SU-DHL-6 (cell line): Measurements from ENCODE around the gene ZNF385D.

Experiments used
- H2AFZ ChIP-seq: fragments of 200-600 bp; sonication (generic); 2 replicates; pipeline ENCODE4 v1.6.1; 2014; ENCODE audit warnings: low read depth, mild to moderate bottlenecking, moderate library complexity, mixed read lengths, antibody characterized with exemption, low read length; ENCODE audit not compliant: severe bottlenecking
- H3F3A ChIP-seq: fragments of 200-600 bp; shearing (Covaris generic); 2 replicates; pipeline ENCODE4 v1.6.0; 2016; ENCODE audit warnings: antibody characterized with exemption, mild to moderate bottlenecking; ENCODE audit not compliant: insufficient read depth
- H3K27ac ChIP-seq: fragments of 200-600 bp; sonication (generic); 2 replicates; pipeline ENCODE4 v1.5.1; 2016; ENCODE audit warnings: low read depth, mild to moderate bottlenecking, low read length, moderate library complexity, mixed read lengths
- H3K27me3 ChIP-seq: fragments of 200-600 bp; sonication (generic), shearing (Covaris generic); 2 replicates; pipeline ENCODE4 v1.6.0; 2014; ENCODE audit warnings: mild to moderate bottlenecking, low read length
- H3K36me3 ChIP-seq: fragments of 200-600 bp; sonication (generic); 2 replicates; pipeline ENCODE4 v1.6.1; 2014; ENCODE audit warnings: mild to moderate bottlenecking, low read length, mixed read lengths
- H3K4me2 ChIP-seq: fragments of 300-600, 200-600 bp; shearing (Covaris generic), sonication (generic); 2 replicates; pipeline ENCODE4 v1.6.0; 2014; ENCODE audit warnings: low read length, low read depth, mild to moderate bottlenecking; ENCODE audit not compliant: poor library complexity, severe bottlenecking
- H3K4me3 ChIP-seq: fragments of 200-600 bp; sonication (generic); 2 replicates; pipeline ENCODE4 v1.5.1; 2014; ENCODE audit warnings: antibody characterized with exemption, low read length, mild to moderate bottlenecking, mixed read lengths; ENCODE audit not compliant: insufficient read depth, poor library complexity, severe bottlenecking
- H3K79me2 ChIP-seq: fragments of 200-600 bp; sonication (generic); 2 replicates; pipeline ENCODE4 v1.6.1; 2014; ENCODE audit warnings: mild to moderate bottlenecking, low read length, moderate library complexity; ENCODE audit not compliant: insufficient read depth
- H3K9ac ChIP-seq: fragments of 200-600 bp; sonication (generic); 2 replicates; pipeline ENCODE4 v1.7.0; 2014; ENCODE audit warnings: mild to moderate bottlenecking, low read length
- H3K9me2 ChIP-seq: fragments of 200-600 bp; sonication (generic); replicated peaks from 2 replicates; pipeline ENCODE4 v1.6.1; 2014; ENCODE audit warnings: low read length; ENCODE audit not compliant: insufficient read depth
- H3K9me3 ChIP-seq: fragments of 200-600 bp; sonication (generic); 2 replicates; pipeline ENCODE4 v1.6.1; 2014; ENCODE audit warnings: low read length, mixed read lengths; ENCODE audit not compliant: insufficient read depth
- H4K20me1 ChIP-seq: fragments of 200-600 bp; sonication (generic); 2 replicates; pipeline ENCODE4 v1.6.1; 2014; ENCODE audit warnings: low read depth, mild to moderate bottlenecking, antibody characterized with exemption, low read length, moderate library complexity, mixed read lengths
- EZH2phosphoT487 ChIP-seq: fragments of 200-600 bp; sonication (generic), shearing (Covaris generic); conservative IDR thresholded peaks from 2 replicates; pipeline ENCODE4 v1.6.1; 2018; ENCODE audit warnings: mild to moderate bottlenecking, antibody characterized with exemption, low read length, moderate library complexity, mixed read lengths
- TF ChIP-seq, protein P1 (sequence below): fragments of 200-600 bp; sonication (generic); IDR thresholded peaks from one replicate; pipeline ENCODE4 v1.5.1; 2017; ENCODE audit warnings: antibody characterized with exemption, mild to moderate bottlenecking, low read length, moderate library complexity; ENCODE audit not compliant: insufficient read depth, poor library complexity, severe bottlenecking

The ZNF385D gene

DNA sequence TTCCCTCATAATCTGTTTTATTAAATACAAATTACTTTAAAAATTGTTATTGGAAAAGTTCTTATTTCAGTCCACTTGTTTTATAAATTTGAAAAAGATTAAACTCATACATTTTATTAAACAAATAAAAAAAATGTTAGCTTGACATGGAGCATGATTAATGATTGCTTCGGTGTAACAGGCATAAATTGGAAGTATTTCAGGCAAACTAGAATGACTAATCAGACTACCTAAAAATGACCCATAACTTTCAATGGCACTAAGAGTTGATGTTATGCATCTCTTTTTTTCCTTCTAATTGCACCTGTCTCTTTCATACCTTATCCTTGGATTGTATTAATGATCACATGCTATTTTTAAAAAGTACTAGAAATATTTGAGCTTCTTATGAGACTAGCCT is 343.3 kb downstream of the ZNF385D start:
- H3K4me3 ChIP-seq: no peak overlapping the region
- no peak overlapping the region for H3K27ac ChIP-seq
- no peaks in the 10 kb centered on the region; the same call in 1 of the 2 replicates for H3K9me2 ChIP-seq
- no peaks in the 10 kb centered on the region for H3F3A ChIP-seq
- no peaks in the 10 kb centered on the region for H3K79me2 ChIP-seq
- no peak overlapping the region for H3K9ac ChIP-seq
- H3K27me3 ChIP-seq: no peaks in the 10 kb centered on the region
- no peaks in the 10 kb centered on the region for H3K9me3 ChIP-seq
- no peaks in the 10 kb centered on the region for H3K36me3 ChIP-seq
- TF ChIP-seq, protein P1, sequence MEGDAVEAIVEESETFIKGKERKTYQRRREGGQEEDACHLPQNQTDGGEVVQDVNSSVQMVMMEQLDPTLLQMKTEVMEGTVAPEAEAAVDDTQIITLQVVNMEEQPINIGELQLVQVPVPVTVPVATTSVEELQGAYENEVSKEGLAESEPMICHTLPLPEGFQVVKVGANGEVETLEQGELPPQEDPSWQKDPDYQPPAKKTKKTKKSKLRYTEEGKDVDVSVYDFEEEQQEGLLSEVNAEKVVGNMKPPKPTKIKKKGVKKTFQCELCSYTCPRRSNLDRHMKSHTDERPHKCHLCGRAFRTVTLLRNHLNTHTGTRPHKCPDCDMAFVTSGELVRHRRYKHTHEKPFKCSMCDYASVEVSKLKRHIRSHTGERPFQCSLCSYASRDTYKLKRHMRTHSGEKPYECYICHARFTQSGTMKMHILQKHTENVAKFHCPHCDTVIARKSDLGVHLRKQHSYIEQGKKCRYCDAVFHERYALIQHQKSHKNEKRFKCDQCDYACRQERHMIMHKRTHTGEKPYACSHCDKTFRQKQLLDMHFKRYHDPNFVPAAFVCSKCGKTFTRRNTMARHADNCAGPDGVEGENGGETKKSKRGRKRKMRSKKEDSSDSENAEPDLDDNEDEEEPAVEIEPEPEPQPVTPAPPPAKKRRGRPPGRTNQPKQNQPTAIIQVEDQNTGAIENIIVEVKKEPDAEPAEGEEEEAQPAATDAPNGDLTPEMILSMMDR: no peak
- TF ChIP-seq EZH2phosphoT487: no peak
- H3K4me2 ChIP-seq: no peak overlapping the region
- H2AFZ ChIP-seq: no peak overlapping the region
- H4K20me1 ChIP-seq: no peaks in the 10 kb centered on the region

DNA sequence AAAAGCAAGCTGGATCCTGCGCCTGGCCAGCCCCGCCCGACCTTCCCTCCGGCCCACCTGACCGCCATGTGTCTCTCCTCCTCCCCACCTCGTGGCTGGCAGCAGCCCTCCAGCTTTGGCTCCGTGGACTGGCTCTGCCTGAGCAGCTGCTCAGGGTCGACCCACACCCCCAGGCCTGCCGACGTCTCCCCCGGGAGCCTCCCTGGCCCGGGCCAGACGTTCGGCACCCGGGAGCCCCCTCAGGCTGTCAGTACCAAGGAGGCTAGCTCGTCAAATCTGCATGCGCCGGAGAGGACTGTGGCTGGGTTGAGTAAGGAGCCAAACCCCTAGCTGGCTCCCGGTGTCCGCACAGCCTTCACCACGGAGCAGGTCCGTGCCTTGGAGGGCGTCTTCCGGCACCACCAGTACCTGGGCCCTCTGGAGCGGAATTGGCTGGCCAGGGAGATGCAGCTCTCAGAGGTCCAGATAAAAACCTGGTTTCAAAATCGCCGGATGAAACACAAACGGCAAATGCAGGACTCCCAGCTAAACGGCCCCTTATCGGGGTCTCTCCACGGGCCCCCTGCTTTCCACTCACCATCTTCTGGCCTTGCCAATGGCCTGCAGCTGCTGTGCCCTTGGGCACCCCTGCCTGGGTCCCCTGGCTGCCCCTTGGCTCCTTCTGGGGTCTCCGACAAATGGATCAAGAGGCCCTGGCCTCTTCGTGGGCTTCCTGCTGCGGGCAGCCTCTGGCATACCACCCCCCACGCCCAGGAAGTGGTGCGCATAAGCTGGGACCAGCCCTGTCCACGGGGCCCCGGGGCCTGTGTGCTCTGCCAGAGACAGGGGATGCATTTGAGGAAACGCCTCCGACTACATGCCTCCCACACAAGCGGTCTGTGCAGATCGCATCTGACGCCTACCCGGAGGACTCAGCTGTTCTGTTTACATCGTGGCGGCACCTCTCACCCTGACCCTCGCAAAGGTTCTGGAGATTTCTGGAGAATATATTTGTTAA is 345.0 kb downstream of the ZNF385D start:
- Histone ChIP-seq H3K4me3 (no peak overlapping the region), H3K9ac (no peak overlapping the region)
- TF ChIP-seq, protein P1: no peak
- no peak for TF ChIP-seq EZH2phosphoT487

DNA sequence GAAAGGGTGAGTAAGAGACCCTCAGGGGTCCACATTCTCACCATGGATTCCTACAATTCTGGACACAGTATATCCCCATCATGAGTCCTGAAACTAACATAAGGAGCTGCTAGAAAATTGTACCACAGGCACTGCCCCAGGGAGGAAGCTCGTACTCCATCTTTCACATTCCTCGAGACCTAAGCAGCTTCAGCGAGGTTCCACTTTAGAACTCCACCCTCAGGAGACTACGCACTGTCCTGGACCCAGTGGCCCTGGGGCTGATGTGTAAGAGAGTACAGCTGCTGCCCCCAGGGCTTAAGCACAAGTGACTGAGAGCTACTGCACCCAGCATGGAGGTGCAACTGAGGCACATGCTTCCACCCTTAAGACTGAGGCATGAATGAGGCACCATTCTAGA is 352.5 kb downstream of the ZNF385D start:
- Histone ChIP-seq H3K9me3 (no peaks in the 10 kb centered on the region), H2AFZ (no peak overlapping the region), H3K9ac (no peak overlapping the region), H4K20me1 (no peaks in the 10 kb centered on the region), H3F3A (no peaks in the 10 kb centered on the region), H3K79me2 (no peaks in the 10 kb centered on the region), H3K9me2 (no peaks in the 10 kb centered on the region), H3K4me3 (no peak overlapping the region), H3K36me3 (no peaks in the 10 kb centered on the region), H3K27ac (no peak overlapping the region), H3K4me2 (no peak overlapping the region), H3K27me3 (no peaks in the 10 kb centered on the region)
- TF ChIP-seq, protein P1: no peak
- no peak for TF ChIP-seq EZH2phosphoT487

More for the DNA sequence above, 345.0 kb downstream of the ZNF385D start:
- no peaks in the 10 kb centered on the region for H3K9me3 ChIP-seq
- H3K79me2 ChIP-seq: no peaks in the 10 kb centered on the region
- H4K20me1 ChIP-seq: no peaks in the 10 kb centered on the region
- H3K27me3 ChIP-seq: no peaks in the 10 kb centered on the region
- no peaks in the 10 kb centered on the region for H3K36me3 ChIP-seq
- no peak overlapping the region for H3K4me2 ChIP-seq
- H2AFZ ChIP-seq: no peak overlapping the region
- no peak overlapping the region for H3K27ac ChIP-seq
- no peaks in the 10 kb centered on the region for H3F3A ChIP-seq
- no peaks in the 10 kb centered on the region for H3K9me2 ChIP-seq
